LHCN-M2 (cell line): ENCODE data around the gene BRF1. TPM values are rescaled to one million over a fixed set of nuclear protein-coding genes. Genes with fewer than 3 reads are reported as not detected.

Experiments
- DNase-seq: peaks from one replicate; pipeline ENCODE4 v3.0.0-alpha.2; 2012; ENCODE audit warnings: low read depth
- total RNA-seq: library from RNA; depleted of rRNA; stranded (reverse); fragments of >200 nt; gene quantifications from 2 replicates; pipeline ENCODE4 v1.2.3, GENCODE V29; 2014

The BRF1 gene
- total RNA-seq, 1 experiment from 2014 or later = 28.2 TPM

GRCh38 chr14:105267820-105268548 lies 32.8 kb downstream of the BRF1 start:
- DNase-seq = no peak

GRCh38 chr14:105261781-105262180 lies 39.0 kb downstream of the BRF1 start:
- DNase-seq = no peak

- DNase-seq = no peak
Observed at GRCh38 chr14:105260959-105261358, 39.8 kb downstream of the BRF1 start.

GRCh38 chr14:105258846-105259245 lies 42.0 kb downstream of the BRF1 start:
- no peak for DNase-seq

- DNase-seq = no peak
Observed at GRCh38 chr14:105257464-105257863, 43.3 kb downstream of the BRF1 start.

GRCh38 chr14:105256292-105256960 lies 44.4 kb downstream of the BRF1 start:
- DNase-seq = no peak

GRCh38 chr14:105255021-105255507 lies 45.7 kb downstream of the BRF1 start:
- peak; percentile 97 for DNase-seq

GRCh38 chr14:105253329-105253682 lies 47.5 kb downstream of the BRF1 start:
- no peak for DNase-seq

GRCh38 chr14:105252552-105253328 lies 48.1 kb downstream of the BRF1 start:
- no peak for DNase-seq

GRCh38 chr14:105251920-105252319 lies 48.9 kb downstream of the BRF1 start:
- no peak for DNase-seq

- no peak for DNase-seq
Observed at GRCh38 chr14:105250986-105251385, 49.8 kb downstream of the BRF1 start.

GRCh38 chr14:105250008-105250366 lies 50.8 kb downstream of the BRF1 start:
- DNase-seq = no peak

GRCh38 chr14:105249182-105250007 lies 51.4 kb downstream of the BRF1 start:
- DNase-seq = no peak

GRCh38 chr14:105248368-105249181 lies 52.2 kb downstream of the BRF1 start, which contains the start of gene BTBD6:
Gene BTBD6 (plus strand): TSS chr14:105248533. CDS start chr14:105248712, 179 bp downstream.
- peak; percentile 75 for DNase-seq

- DNase-seq = no peak
Observed at GRCh38 chr14:105247715-105248367, 53.0 kb downstream of the BRF1 start.

GRCh38 chr14:105247026-105247425 lies 53.8 kb downstream of the BRF1 start:
- DNase-seq = no peak

GRCh38 chr14:105244334-105244733 lies 56.5 kb downstream of the BRF1 start:
- no peak for DNase-seq

- no peak for DNase-seq
Observed at GRCh38 chr14:105241641-105242040, 59.2 kb downstream of the BRF1 start.

- no peak for DNase-seq
Observed at GRCh38 chr14:105240811-105241576, 59.8 kb downstream of the BRF1 start.
